GM12872 (cell line): ENCODE data around the gene GFER.

Experiments
- CTCF ChIP-seq: IDR thresholded peaks from 3 replicates; pipeline ENCODE4 v1.5.1; 2011; ENCODE audit warnings: low read depth, mild to moderate bottlenecking, low read length, moderate library complexity; ENCODE audit not compliant: insufficient read depth

Gene GFER

DNA sequence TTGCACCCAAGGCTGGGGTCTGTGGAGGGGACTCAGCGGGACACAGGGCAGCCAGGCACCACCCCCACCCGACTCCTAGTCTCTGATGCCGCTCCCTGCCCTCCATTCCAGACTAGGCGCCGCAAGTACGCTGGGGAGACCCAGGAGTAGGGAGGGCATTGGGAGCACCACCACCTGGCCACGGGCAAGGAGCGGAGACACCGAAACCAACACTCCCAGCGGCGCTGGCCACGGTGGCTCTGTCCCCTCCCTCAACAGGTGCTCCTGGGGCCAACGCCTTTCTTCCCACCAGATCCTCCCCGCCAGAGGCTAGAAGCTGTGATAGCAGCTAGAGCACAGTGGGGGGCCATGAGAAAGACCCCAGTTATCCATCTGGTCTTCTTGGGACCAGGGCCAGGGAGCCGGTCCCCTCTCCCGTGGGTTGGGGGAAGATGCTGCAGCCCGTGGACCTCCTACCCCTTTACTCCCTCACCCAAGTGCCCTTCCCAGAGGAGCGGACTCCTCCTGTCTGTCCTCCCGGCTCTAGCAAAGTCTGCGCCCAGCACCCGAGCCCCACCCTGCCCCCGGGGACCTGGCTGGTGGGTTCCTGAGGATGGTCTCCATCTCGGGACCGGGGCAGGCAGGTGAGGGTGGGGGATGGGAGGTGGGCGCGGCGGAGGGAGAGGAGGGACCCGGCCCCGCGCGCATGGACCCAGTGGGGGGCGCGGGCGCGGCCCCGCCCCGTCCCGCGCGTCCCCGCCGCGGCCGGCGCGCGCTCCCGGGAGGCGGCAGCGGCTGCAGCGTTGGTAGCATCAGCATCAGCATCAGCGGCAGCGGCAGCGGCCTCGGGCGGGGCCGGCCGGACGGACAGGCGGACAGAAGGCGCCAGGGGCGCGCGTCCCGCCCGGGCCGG is 5.5 kb downstream of the GFER start, which contains the start of gene SYNGR3:
Gene SYNGR3, plus strand, starts transcription at position 762 of the 892 bp plus-strand sequence. CDS start 133 bp downstream, outside the sequence.
- no peak for TF ChIP-seq CTCF

DNA sequence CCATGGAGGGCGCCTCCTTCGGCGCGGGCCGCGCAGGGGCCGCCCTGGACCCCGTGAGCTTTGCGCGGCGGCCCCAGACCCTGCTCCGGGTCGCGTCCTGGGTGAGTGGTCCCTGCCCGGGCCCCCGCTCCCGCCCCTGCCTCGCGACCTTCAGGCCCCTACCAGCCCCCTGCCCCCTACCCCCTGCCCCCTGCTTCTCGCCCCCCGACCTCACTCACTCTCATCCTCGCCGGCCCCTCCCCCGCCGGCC is 6.0 kb downstream of the GFER start:
- TF ChIP-seq CTCF = no peak

GRCh38 chr16:1990351-1991134 is 6.5 kb downstream of the GFER start:
- no peak for TF ChIP-seq CTCF

DNA sequence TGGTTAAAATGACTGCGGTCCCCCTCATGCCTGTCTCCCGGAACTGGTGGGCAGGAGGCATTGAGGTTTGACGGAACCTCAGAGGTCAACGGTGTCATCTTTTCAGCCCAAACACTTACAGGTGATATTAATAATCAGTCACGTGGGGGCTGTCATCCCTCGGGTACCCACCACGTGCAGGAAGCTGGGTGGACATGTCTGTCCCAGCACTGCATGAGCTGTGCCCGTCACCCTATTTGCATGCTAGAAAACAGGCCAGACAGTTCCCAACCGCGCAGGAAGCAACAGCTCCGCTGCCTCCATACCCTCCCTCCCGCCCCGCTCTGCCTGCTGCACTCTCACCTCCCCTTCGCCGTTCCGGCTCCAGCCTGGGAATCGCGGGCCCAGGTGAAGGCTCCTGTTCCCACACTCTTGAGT is 7.2 kb downstream of the GFER start:
- no peak for TF ChIP-seq CTCF

DNA sequence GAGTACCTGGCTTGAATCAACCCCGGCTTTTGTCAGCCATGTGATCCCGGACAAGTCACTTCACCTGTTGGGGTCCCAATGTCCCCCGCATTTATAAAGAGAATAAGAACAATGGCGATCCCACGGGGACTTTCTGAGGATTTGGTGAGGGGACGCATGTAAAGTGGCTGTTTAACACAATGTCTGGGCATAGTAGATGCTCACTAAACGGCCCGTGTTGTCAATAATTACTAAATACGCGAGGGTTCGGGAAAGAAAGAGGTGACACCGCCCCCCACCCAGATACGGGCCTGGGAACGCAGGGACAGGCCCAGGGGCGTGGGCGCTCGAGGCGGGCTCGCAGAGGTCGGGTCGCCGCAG is 7.6 kb downstream of the GFER start:
- no peak for TF ChIP-seq CTCF

GRCh38 chr16:1991948-1992703 is 8.1 kb downstream of the GFER start:
- no peak for TF ChIP-seq CTCF

DNA sequence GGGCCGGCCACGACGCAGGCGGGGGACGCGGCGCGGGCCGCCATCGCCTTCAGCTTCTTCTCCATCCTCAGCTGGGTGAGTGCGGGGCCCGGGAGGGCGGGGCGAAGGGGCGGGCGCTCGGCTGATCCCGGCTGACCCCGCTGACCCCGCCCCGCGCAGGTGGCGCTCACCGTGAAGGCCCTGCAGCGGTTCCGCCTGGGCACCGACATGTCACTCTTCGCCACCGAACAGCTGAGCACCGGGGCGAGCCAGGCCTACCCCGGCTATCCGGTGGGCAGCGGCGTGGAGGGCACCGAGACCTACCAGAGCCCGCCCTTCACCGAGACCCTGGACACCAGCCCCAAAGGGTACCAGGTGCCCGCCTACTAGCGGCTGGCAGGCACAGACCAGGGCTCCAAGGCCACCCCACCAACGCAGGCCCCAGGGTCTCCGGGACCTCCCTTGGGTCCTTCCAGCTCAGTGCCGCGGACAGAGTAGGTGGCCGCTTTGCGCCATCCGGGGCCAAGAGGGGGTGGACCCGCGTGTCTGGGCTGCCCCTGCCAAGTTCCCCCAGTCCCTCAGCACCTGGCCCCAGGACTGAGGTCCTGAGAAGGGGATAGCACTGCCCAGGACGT is 8.8 kb downstream of the GFER start:
- TF ChIP-seq CTCF = no peak
